Epithelial cell of prostate (primary cell): ENCODE results near the gene PROZ.
"Not testable (repeated sequence)": the region's sequence is repeated elsewhere in the genome, so short reads cannot be mapped to it uniquely, and the experiment has no call there.

Source experiments
- DNase-seq: peaks from one replicate; pipeline ENCODE4 v3.0.0-alpha.2; 2011; ENCODE audit warnings: low read depth, low spot score
- H3K27ac ChIP-seq: fragments of 450-650 bp; 2 replicates; pipeline ENCODE4 v1.5.1; 2017; ENCODE audit warnings: mild to moderate bottlenecking

PROZ gene

DNA sequence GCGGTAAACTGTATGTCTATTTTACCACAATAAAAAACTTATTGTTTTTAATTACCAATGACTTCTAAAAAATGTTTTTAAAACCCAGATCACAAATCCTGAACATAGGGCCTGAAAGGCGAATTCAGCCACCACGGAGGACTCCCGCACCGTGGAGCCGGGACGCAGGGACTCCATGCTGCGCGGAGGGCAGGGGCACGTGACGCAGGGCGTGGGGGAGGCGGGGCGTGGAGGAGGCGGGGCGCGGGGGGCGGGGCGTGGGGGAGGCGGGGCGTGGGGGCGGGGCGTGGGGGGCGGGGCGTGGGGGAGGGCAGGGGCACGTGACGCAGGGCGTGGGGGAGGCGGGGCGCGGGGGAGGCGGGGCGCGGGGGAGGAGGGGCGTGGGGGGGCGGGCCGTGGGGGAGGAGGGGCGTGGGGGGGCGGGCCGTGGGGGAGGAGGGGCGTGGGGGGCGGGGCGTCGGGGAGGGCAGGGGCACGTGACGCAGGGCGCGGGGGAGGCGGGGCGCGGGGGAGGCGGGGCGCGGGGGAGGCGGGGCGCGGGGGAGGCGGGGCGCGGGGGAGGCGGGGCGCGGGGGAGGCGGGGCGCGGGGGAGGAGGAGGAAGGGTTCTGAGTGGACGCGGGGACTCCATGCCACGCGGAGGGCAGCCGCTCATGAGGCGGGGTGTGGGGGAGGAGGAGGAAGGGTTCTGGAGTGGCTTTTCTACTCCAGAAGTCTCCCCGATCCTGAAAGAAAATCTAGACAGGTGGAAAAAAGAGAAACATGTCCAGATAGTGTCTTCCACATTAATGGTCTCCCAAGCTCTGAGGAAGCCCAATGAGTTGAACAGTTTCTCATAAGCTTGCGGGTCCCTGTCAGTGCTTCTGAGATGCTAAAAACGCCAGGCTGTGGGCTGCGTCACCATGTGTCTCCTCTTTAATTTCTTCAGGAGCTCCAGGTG is 4.4 kb upstream of the PROZ start:
- H3K27ac ChIP-seq: no peak overlapping the region
- DNase-seq: no peak

DNA sequence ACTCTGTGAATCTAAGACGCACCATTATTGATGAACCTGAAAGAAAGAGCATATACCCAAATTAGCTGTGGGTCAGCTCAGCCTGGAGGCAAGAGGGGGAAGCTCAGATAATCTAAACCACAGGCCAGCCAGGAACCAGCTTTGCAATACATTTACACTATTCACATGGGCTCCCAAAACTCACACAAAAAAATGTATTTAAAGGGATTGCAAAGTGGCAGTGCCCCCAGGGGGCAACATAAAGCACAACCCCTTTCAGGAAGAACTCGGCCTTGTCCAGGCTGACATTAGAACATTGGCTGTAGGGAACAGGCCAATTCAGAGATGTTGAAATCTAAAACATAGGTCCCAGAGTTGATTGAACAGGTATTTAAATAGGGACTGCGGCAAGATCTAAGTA is 3.2 kb upstream of the PROZ start:
- no peak for DNase-seq
- no peak overlapping the region for H3K27ac ChIP-seq

DNA sequence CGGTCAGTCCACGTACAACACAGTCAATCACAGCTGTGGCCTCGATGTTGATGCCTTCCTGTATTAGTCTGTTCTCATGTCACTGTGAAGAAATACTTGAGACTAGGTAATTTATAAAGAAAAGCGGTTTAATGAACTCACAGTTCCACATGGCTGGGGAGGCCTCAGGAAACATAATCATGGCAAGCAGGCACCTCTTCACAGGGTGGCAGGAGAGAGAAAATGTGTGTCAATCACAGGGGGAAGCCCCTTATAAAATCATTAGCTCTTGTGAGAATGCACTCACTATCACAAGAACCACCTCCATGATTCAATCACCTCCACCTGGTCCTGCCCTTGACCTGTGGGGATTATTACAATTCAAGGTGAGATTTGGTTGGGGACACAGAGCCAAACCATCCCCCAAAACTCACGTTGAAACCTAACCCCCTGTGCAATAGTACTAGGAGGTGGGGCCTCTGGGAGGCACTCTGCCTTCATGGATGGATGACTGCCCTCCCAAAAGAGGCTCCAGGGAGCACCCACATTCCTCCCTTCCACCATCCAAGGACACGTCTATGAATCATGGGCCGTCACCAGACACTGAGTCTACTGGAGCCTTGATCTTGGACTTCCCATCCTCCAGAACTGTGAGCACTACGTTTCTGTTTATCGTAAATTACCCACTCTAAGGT is 2.3 kb upstream of the PROZ start:
- no peak for DNase-seq
- no peak overlapping the region for H3K27ac ChIP-seq

DNA sequence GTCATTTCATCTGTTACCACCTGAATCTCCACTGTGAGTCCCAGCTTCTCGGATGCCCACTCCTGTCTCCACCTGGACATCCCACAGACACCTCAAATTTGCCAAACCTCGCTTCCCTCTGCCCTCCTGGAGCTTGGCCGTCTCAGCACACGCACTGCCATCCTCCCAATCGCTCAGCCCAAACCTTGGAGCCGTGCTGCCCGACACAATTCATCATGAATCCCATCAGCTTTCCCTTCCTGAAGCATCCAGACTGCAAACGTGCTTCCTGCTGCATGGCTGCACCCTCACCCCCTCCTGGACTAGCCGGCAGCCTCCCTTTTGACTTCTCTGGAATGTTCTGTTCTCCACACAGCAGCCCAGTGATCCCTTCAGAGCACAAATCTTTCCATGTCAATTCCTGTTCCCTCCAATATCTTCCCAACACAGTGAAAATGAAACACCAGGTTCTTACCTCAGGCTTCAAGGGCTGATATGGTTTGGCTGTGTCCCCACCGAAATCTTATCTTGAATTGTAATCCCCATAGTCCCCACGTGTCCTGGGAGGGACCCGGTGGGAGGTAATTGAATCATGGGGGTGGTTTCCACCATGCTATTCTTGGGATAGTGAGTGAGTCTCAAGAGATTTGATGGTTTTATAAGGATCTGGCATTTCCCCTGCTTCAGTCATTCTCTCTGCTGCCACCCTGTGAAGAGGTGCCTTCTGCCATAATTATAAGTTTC is 1.1 kb upstream of the PROZ start:
- no peak overlapping the region for H3K27ac ChIP-seq
- no peak for DNase-seq

DNA sequence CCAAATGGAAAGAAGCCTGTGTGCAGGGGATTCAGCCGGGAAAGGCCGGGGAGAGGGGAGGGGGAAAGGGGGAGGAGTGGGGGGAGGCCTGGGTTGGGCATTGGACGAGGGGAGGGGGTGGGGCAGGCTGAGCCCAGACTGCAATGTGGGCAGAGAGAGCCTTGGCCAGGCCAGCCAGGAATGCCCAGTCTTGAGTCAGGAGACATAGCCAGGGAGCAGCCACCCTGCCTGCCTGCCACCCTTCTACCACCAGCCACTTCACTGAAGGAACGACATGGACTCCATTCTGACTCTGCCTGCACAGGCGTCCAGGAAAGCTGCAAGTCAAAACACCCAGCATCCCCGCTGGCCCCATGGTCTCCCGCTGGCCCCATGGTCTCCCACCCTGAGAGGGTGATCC is 498 bp downstream of the PROZ start:
- no peak for DNase-seq
- no peak overlapping the region for H3K27ac ChIP-seq

DNA sequence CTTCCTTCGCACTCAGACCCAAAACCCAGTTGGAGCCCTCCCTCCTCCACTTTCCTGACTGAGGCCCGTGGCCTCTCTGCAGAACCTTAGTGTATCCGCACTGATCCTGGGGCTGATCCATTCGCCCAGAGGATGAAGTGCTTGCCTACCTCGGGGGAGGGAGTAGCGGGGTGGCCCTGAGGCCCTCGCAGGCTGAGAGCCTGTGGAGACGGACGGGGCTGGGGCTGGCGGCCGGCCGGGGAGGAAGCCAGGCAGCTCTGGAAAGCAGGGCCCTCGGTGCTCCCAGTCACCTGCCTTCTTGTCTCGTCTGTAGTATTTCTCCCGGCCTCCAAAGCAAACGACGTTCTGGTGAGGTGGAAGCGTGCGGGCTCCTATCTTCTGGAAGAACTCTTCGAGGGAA is 1.3 kb downstream of the PROZ start:
- no peak for DNase-seq

DNA sequence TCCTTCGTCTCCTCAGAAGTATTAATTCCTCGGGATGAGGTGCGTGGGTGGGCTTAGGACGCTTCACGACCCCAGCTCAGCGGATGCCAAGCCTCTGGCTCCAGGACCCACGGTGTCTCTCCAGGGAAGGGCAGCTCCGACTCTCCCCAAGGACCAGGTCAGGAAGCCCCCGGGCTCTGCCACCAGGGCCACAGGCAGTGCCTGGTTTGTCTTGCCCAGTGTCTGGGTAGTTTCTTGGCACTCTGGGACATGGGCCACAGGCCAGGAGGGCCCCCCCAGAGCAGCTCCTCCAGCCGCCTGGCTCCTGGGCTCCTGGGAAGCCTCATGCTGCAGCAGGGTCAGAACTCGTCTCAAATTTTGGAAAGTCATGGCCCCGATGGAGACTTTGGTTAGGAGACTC is 2.5 kb downstream of the PROZ start:
- H3K27ac ChIP-seq: no peak overlapping the region

More for the DNA sequence above, 1.3 kb downstream of the PROZ start:
- no peak overlapping the region for H3K27ac ChIP-seq

DNA sequence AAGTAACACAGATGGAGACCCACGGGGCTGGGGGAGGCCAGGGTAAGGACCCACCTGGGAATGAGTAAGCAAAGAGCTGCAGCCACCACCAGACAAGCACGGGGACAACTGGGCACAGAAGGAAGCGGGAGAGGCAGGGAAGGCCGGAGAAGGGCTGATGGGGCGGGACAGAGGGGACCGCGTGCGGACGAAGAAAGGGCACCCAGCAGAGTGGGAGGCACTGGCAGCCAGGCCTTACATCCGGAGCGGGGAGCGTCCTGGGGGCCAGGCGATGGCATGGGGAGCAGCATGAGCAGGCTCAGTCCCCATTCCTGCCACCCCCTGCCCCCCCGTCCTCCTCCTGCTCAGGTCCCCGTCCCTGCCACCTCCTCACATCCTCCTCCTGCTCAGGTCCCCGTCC is 3.0 kb downstream of the PROZ start:
- no peak for DNase-seq
- no peak overlapping the region for H3K27ac ChIP-seq

More for the DNA sequence above, 2.5 kb downstream of the PROZ start:
- DNase-seq: no peak

DNA sequence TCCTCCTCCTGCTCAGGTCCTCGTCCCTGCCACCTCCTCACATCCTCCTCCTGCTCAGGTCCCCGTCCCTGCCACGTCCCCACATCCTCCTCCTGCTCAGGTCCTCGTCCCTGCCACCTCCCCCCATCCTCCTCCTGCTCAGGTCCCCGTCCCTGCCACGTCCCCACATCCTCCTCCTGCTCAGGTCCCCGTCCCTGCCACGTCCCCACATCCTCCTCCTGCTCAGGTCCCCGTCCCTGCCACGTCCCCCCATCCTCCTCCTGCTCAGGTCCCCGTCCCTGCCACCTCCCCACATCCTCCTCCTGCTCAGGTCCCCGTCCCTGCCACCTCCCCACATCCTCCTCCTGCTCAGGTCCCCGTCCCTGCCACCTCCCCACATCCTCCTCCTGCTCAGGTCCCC is 3.5 kb downstream of the PROZ start:
- not testable (repeated sequence) for DNase-seq, H3K27ac ChIP-seq

DNA sequence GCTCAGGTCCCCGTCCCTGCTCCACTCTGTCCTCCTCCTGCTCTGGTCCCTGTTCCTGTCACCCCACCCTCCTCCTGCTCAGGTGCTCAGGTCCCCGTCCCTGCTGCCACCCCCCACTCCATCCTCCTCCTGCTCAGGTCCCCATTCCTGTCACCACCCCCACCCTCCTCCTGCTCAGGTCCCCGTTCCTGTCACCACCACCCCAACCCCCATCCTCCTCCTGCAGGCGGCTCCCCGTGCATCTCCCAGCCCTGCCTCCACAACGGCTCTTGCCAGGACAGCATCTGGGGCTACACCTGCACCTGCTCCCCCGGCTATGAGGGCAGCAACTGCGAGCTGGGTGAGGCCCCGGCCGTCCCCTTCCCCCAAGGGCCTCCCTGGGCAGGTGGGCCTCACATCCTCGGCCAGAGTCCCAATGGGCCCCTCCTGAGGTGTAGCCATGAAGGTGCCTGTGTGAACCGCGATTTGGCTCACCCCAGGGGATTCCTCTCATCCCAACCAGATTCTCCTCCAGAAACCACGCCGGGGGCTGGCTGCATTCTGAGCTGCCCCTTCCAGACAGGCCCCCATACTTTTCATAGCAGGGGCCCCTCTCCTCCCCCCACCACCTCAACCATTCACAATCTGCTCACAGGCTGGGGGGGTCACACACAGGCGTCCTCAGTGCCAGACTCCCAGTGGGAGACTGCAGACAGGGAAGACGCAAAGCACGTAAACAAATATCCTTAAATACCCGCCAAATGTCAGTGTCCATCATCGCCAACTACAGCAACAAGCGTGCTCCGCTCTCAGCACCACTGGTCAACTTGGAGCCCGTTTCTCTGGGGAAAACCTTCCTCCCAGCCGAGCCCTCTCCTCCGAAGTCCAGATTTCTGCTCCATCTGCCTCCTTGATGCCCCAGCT is 4.6 kb downstream of the PROZ start:
- DNase-seq: no peak

DNA sequence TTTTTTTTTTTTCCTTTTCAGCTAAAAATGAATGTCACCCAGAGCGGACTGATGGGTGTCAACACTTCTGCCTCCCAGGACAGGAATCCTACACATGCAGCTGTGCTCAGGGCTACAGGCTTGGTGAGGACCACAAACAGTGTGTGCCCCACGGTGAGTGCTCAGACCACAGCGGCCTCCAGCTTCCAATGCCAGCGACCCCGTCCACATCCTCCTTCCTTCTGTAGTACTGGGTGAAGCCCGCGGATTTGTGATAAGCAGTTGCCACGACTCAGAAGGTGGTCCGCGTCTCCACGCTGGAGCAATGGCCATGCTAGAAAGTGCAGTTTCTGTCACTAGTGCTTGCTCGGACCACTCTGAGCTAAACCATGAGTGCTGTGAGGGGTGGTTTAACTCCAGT is 6.0 kb downstream of the PROZ start:
- no peak for DNase-seq
- H3K27ac ChIP-seq: no peak overlapping the region

More for the DNA sequence above, 4.6 kb downstream of the PROZ start:
- H3K27ac ChIP-seq: no peak overlapping the region

DNA sequence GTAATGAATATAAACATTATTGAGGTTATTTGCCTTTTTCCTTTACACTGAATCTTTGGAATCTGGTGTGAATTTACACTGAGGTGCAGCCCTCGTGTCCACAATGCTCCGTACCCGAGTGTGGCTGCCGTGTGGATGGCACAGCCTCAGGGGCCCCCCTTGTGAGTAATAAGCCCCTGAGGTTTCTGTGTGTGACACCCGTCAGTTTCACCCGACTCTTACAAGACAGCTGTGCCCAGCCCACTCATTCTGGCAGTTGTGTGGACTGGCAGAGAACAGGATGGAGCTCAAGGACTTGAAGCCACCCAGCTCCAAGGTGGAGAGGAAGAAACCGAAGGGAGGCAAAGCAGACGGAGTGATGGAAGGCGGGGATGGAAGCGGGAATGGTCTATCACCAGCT is 7.8 kb downstream of the PROZ start:
- H3K27ac ChIP-seq: no peak overlapping the region
- no peak for DNase-seq

DNA sequence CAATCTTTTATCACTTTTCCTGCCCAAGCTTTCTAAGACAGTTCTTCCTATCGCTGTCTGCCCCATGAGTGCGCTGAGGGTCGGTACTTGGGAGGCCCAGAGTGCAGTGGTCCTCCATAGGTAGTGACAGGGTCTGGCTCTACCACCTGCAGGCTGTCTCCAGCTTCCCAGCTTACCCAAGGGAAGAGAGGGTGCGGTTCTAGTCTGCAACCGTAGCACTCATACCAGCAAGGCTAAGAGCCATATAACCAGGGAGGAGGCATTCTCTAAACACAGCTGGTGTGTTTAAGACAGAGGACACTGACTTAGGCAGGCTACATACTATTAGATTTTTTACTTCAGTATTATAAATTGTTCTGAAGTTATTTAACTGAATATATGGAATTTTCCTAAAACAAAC is 8.2 kb downstream of the PROZ start:
- H3K27ac ChIP-seq: no peak overlapping the region
- DNase-seq: no peak

DNA sequence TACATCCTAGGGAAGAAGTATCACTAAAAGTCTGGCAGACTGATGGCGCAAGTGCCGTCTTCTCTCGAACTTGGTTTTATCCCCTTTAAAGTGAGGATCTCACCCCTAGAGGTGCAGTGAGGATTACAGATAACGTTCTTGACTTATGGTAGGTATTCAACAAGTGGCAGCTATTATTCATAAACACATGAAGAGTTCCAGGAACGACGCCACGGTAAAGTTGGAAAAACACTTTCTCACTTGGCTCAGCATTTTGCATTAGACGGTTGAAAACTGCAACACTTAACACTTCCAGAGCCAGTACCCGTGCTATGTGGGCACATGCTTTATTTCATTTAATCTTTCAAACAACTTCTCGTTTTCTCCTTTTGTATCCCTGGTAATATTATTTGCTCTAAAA is 8.7 kb downstream of the PROZ start:
- H3K27ac ChIP-seq: no peak overlapping the region
- no peak for DNase-seq

DNA sequence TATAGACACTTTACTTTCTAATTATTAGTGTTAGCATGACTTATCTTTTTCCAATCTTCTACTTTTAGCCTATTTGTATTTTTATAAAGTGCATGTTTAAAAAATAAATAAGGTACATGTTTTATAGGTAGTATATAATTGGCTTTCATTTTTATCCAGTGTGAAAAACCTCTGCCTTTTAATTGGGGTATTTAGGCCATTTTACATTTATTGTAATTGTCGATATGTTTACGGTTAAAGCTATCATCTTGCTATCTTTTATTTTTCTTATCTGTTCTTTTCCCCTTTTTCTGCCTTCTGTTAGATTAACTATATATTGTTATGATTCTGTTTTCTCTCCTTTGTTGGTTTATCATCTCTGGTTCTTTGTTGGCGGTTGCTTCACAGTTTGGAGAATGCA is 9.1 kb downstream of the PROZ start:
- H3K27ac ChIP-seq: no peak overlapping the region
- DNase-seq: no peak

DNA sequence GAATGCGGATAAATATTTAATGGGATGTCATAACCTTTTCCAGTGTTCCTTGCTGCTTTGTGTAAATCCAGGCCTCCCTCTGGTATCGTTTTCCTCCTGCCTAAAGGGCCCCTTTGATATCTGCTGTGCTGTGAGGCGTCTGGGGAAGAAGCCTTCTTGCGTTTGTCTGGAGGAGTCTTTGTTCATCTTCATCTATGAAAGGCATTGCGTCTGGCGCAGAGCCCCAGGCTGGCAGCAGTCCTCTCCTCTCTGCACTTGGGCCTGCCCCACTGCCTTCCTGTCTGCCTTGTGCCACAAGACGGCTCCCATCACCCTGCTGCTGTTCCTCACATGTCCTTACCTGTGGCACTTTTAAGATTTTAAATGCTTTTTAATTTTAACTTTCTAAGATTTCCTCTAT is 9.8 kb downstream of the PROZ start:
- no peak overlapping the region for H3K27ac ChIP-seq
- no peak for DNase-seq

DNA sequence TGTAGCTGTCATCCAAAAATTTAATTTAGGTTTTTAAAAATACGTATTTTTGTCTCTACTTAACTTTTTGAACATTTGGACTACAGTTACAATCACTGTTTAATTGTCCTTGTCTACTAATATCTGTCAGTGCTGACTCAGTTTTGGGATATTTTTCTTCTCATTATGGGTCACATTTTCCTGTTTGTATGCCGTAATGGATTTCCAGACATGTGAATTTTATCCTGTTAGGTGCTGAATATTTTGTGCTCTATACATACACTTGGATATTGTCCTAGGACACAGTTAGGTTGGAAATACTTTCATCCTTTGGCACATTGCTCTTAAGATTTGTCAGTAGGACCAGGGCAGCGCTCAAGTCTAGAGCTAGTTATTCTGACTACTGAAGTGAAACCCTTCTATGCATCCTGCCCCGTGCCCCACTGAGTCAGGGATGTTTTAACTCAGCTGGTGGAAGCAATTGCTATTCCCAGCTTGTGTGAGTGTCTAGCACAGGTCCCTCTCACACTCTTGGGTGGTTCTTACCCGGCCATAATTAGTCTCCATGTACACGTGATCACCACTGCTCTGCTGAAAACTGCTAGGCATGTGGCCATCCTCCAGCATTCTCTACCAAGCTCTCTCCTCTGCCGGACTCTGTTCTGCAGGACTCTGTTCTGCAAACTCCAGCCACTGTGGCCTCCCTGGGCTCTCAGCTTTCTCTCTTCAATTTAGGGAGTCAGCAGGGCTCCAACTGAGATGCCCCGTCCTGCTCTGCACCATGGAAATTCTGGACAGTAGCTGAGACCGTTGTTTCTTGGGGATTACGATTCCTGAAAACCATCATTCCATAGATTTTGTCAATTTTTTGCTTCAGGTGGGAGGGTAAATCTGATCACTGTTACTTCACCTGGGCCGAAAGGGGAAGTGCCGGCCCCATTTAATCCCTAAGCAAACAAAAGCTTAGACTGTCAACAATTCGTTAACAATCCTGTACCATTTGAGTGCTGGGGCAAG is 11.1 kb downstream of the PROZ start:
- DNase-seq: no peak
- no peak overlapping the region for H3K27ac ChIP-seq

DNA sequence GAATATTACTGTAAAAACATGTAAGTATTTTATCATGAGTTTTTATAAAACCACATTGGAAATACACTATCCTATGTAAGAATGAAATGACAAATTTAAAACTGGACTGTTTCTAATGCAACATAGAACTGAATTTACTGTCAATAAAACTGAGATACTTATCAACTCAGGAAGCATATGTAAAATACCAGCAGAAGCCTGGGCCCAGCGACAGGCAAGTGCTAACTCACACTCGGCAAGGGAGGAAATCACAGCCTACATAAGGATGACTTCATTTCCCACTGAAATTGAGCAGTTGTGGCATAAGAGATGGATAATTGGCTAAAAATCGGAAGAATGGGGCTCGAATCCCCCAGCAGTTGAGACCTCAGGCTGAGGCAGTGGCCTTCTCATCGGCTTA is 12.1 kb downstream of the PROZ start:
- no peak for DNase-seq
- no peak overlapping the region for H3K27ac ChIP-seq
